IMR-90 (cell line): ENCODE measurements around the gene CHST1. TPM values are rescaled to one million over a fixed set of nuclear protein-coding genes. Genes with fewer than 3 reads are reported as not detected.

Source experiments
- ATAC-seq: fragments of 200-7000 bp; cut with Tn5 transposase; 2 replicates; pipeline ENCODE4 v1.9.1; 2020; ENCODE audit warnings: low read depth, mild to moderate bottlenecking, moderate library complexity
- BruUV-seq: library from RNA; stranded (reverse); fragments of 400-500 nt; replicated peaks from 2 replicates; lab custom pipeline; 2021; lab: Mats Ljungman, UMichigan
- CTCF ChIA-PET: fragments of 300-600 bp; formaldehyde crosslinking; extraction: SDS; loops from one replicate; lab custom pipeline; 2021; ENCODE audit warnings: antibody characterized with exemption; lab: Yijun Ruan, JAX
- POLR2A ChIA-PET: fragments of 300-600 bp; sonication (Branson Sonifier 250); formaldehyde crosslinking; loops from one replicate; lab custom pipeline; 2022; ENCODE audit warnings: antibody characterized with exemption; ENCODE audit not compliant: unreplicated experiment; lab: Charles Lee
- DNase-seq: peaks from one replicate; pipeline ENCODE4 v3.0.0; 2013
- H2AFZ ChIP-seq: replicated peaks from 2 replicates; pipeline ENCODE3; 2013; ENCODE audit warnings: low read length, mild to moderate bottlenecking; ENCODE audit not compliant: poor library complexity
- H2AK5ac ChIP-seq: 2 replicates; pipeline ENCODE4 v1.6.1; 2013; ENCODE audit warnings: low read depth, low read length, inconsistent platforms
- H2AK9ac ChIP-seq: replicated peaks from 2 replicates; pipeline ENCODE3; 2013; ENCODE audit warnings: mild to moderate bottlenecking, low read depth, low read length, moderate library complexity; ENCODE audit not compliant: poor library complexity
- H2BK120ac ChIP-seq: 2 replicates; pipeline ENCODE4 v1.6.1; 2013; ENCODE audit warnings: low read depth, low read length, inconsistent platforms
- H2BK15ac ChIP-seq: 3 replicates; pipeline ENCODE4 v1.6.1; 2013; ENCODE audit warnings: low read depth, low read length, inconsistent platforms
- H2BK20ac ChIP-seq: 2 replicates; pipeline ENCODE4 v1.6.1; 2013; ENCODE audit warnings: low read depth, mild to moderate bottlenecking, inconsistent platforms, low read length, moderate library complexity
- H2BK5ac ChIP-seq: 2 replicates; pipeline ENCODE4 v1.6.1; 2013; ENCODE audit warnings: mild to moderate bottlenecking, low read depth, low read length, inconsistent platforms; ENCODE audit not compliant: poor library complexity, severe bottlenecking
- H3K14ac ChIP-seq: replicated peaks from 2 replicates; pipeline ENCODE4 v1.6.1; 2013; ENCODE audit warnings: low read depth, low read length, inconsistent platforms
- H3K18ac ChIP-seq: 2 replicates; pipeline ENCODE4 v1.6.1; 2013; ENCODE audit warnings: low read depth, low read length, control low read depth
- H3K23ac ChIP-seq: 2 replicates; pipeline ENCODE4 v1.6.1; 2013; ENCODE audit warnings: low read depth, low read length, inconsistent platforms
- H3K27ac ChIP-seq: 2 replicates; pipeline ENCODE4 v1.5.1; 2013; ENCODE audit warnings: mild to moderate bottlenecking, control low read depth, low read length; ENCODE audit not compliant: insufficient read depth
- H3K27me3 ChIP-seq: 2 replicates; pipeline ENCODE4 v1.6.1; 2013; ENCODE audit warnings: low read length; ENCODE audit not compliant: control insufficient read depth, insufficient read depth
- H3K36me3 ChIP-seq: 2 replicates; pipeline ENCODE4 v1.6.1; 2013; ENCODE audit warnings: low read length, mixed read lengths; ENCODE audit not compliant: control insufficient read depth, insufficient read depth
- H3K4ac ChIP-seq: 2 replicates; pipeline ENCODE4 v1.6.1; 2013; ENCODE audit warnings: low read depth, low read length, inconsistent platforms
- H3K4me1 ChIP-seq: 2 replicates; pipeline ENCODE4 v1.6.1; 2013; ENCODE audit warnings: low read length, mixed read lengths; ENCODE audit not compliant: control insufficient read depth, insufficient read depth
- H3K4me2 ChIP-seq: 2 replicates; pipeline ENCODE4 v1.6.1; 2013; ENCODE audit warnings: low read depth, mild to moderate bottlenecking, control low read depth, low read length, moderate library complexity
- H3K4me3 ChIP-seq: 2 replicates; pipeline ENCODE4 v1.5.1; 2013; ENCODE audit warnings: low read depth, mild to moderate bottlenecking, control low read depth, low read length, moderate library complexity; ENCODE audit not compliant: insufficient read depth
- H3K56ac ChIP-seq: 2 replicates; pipeline ENCODE4 v1.6.1; 2013; ENCODE audit warnings: low read length, inconsistent platforms; ENCODE audit not compliant: insufficient read depth; ENCODE audit errors: extremely low read depth
- H3K79me1 ChIP-seq, 2 experiments: 2 replicates each; pipeline ENCODE4 v1.6.1; 2013; ENCODE audit warnings: low read length in 2 of 2, inconsistent platforms in 1 of 2, low read depth in 1 of 2
- H3K9ac ChIP-seq: 2 replicates; pipeline ENCODE4 v1.6.1; 2013; ENCODE audit warnings: low read depth, low read length, control low read depth
- H3K9me1 ChIP-seq: 2 replicates; pipeline ENCODE4 v1.6.1; 2013; ENCODE audit warnings: low read length, inconsistent platforms; ENCODE audit not compliant: insufficient read depth
- H3K9me3 ChIP-seq: 2 replicates; pipeline ENCODE4 v1.6.1; 2013; ENCODE audit warnings: low read length; ENCODE audit not compliant: control insufficient read depth, insufficient read depth
- H4K20me1 ChIP-seq: 2 replicates; pipeline ENCODE4 v1.6.1; 2013; ENCODE audit warnings: low read length, inconsistent platforms; ENCODE audit not compliant: insufficient read depth
- H4K5ac ChIP-seq: 2 replicates; pipeline ENCODE4 v1.6.1; 2013; ENCODE audit warnings: mild to moderate bottlenecking, low read depth, low read length, control low read depth
- H4K8ac ChIP-seq, 2 experiments: 2 replicates each; pipeline ENCODE4 v1.6.1; 2013; ENCODE audit warnings: low read depth in 2 of 2, low read length in 2 of 2, control low read depth in 1 of 2, inconsistent platforms in 1 of 2
- H4K91ac ChIP-seq: 2 replicates; pipeline ENCODE4 v1.6.1; 2013; ENCODE audit warnings: low read depth, low read length, inconsistent platforms; ENCODE audit not compliant: insufficient read depth
- BHLHE40 ChIP-seq: fragments of 150-350 bp; IDR thresholded peaks from 2 replicates; pipeline ENCODE4 v1.6.1; 2016; ENCODE audit warnings: mild to moderate bottlenecking, low read depth, low read length
- CEBPB ChIP-seq: IDR thresholded peaks from 2 replicates; pipeline ENCODE4 v1.6.1; 2012; ENCODE audit warnings: low read depth, low read length, improper control_type of control experiment
- FOS ChIP-seq: fragments of 150-350 bp; IDR thresholded peaks from 2 replicates; pipeline ENCODE4 v1.6.1; 2016; ENCODE audit warnings: low read depth, low read length
- MAZ ChIP-seq: IDR thresholded peaks from 2 replicates; pipeline ENCODE4 v1.6.1; 2012; ENCODE audit warnings: low read depth, mild to moderate bottlenecking, low read length, improper control_type of control experiment, moderate library complexity, borderline replicate concordance
- NFE2L2 ChIP-seq: fragments of 150-350 bp; IDR thresholded peaks from 2 replicates; pipeline ENCODE4 v1.6.1; 2016; ENCODE audit warnings: low read depth, mild to moderate bottlenecking, low read length
- POLR2A ChIP-seq: IDR thresholded peaks from 2 replicates; pipeline ENCODE4 v1.6.1; 2012; ENCODE audit warnings: mild to moderate bottlenecking, low read depth, low read length
- RAD21 ChIP-seq: IDR thresholded peaks from 2 replicates; pipeline ENCODE4 v1.6.1; 2012; ENCODE audit warnings: low read length, improper control_type of control experiment
- RCOR1 ChIP-seq: IDR thresholded peaks from 2 replicates; pipeline ENCODE4 v1.6.1; 2012; ENCODE audit warnings: mild to moderate bottlenecking, low read length, improper control_type of control experiment; ENCODE audit not compliant: insufficient replicate concordance
- RFX5 ChIP-seq: IDR thresholded peaks from 2 replicates; pipeline ENCODE4 v1.8.0; 2012; ENCODE audit warnings: low read depth, mild to moderate bottlenecking, low read length, moderate library complexity
- SMC3 ChIP-seq: fragments of 150-350 bp; IDR thresholded peaks from 2 replicates; pipeline ENCODE4 v1.6.1; 2016; ENCODE audit warnings: low read depth, mild to moderate bottlenecking, antibody characterized with exemption, low read length, moderate library complexity
- WGBS, 2 experiments: methylation state at CpG; one replicate each; pipeline versions ENCODE4 v1.1.5 to v1.1.7; 2013; ENCODE audit warnings: missing lambda C conversion rate in 2 of 2; ENCODE audit not compliant: insufficient read length in 1 of 2; ENCODE audit errors: extremely low coverage in 2 of 2; 5-methylcytosine and 5-hydroxymethylcytosine counted together
- dilution Hi-C: fragments of 300-500 bp; cut with HindIII; formaldehyde crosslinking; loops from one replicate; pipeline ENCODE4 v1.14.3; 2018; ENCODE audit warnings: low sequenced_read_pairs; ENCODE audit not compliant: unreplicated experiment
- in situ Hi-C: fragments of 300-500 bp; cut with MboI; formaldehyde crosslinking; loops from 3 replicates; pipeline ENCODE4 v1.14.3; 2019; ENCODE audit warnings: low sequenced_read_pairs, inconsistent platforms, mixed read lengths
- intact Hi-C: fragments of 100-400 bp; cut with micrococcal nuclease; formaldehyde crosslinking; loops from 2 replicates; pipeline ENCODE4 v1.10.0; 2022
- polyA plus RNA-seq, 3 experiments: library from polyadenylated mRNA; depleted of rRNA; stranded (reverse); fragments of >200 nt; gene quantifications; 2 replicates each; pipeline ENCODE4 v1.2.3, GENCODE V29; 2012; ENCODE audit warnings: low replicate concordance in 1 of 3
- total RNA-seq: library from RNA; depleted of rRNA; stranded (reverse); fragments of >200 nt; gene quantifications from 2 replicates; pipeline ENCODE4 v1.2.3, GENCODE V29; 2012
- TF ChIP-seq, protein P1 (sequence below): conservative IDR thresholded peaks from 2 replicates; pipeline ENCODE4 v1.5.1; 2012; ENCODE audit warnings: mild to moderate bottlenecking, low read depth, low read length, improper control_type of control experiment
- TF ChIP-seq, protein P2 (sequence below): fragments of 150-350 bp; IDR thresholded peaks from 2 replicates; pipeline ENCODE4 v1.6.1; 2017; ENCODE audit warnings: mild to moderate bottlenecking, antibody characterized with exemption, low read length, low read depth

CHST1 gene
- total and polyA plus RNA-seq, 2 of the 4 experiments (the other 2 are of a cell fraction) = 0.21 TPM; not detected in 1

DNA sequence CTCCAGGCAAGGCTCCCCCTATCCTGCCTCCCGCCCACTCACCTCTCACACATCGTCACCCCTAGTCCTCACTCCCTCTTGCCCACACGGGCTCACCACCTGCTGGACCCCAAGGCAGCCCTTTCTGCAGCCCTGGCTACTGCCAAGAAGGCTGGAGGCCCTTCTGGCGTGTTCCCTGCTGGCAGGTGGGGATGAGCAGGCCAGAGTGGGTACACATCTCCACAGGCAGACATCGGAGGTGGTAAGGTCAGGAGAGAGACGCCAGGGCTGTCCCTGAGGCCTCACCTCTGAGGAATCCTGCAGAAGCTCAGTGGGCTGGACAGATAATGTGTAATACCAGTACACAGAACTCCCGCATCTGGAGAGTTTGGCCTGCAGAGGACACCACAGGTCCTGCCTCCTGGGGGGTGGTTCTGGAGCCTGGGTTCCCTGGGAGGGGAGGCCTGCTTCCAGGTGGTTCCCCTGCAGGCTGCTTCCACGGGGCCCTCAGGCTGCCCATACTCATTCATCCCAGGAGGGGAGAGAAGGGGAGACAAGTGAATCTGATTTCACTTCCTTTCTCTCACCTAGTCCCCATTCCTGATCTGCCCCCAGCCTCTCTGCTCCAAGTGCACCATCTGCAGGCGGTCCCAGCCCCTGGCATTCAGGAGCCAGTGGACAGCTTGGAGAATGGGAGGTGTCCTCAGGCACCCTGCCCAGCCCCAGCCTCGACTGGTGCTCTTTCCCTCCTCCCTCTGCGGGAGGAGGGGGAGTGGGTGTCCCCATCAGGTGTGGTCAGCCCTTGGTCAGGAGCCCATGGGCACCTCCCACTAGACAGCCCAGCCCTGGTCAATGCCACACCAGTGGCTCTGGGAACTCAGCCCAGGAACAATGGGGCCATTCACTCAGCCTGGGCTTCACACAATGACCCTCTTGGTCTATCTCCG lies 6.1 kb upstream of the CHST1 start:
- H3K27ac ChIP-seq = no peak overlapping the region
- H3K23ac ChIP-seq = no peak overlapping the region
- dilution Hi-C loops (no loop called here), intact Hi-C loops (no loop called here), in situ Hi-C loops (no loop called here)
- H3K79me1 ChIP-seq = no peaks in the 10 kb centered on the region
- H3K14ac ChIP-seq = no peak overlapping the region
- DNase-seq (no peak), ATAC-seq (no peak)
- POLR2A ChIA-PET = no interaction called here
- no peak overlapping the region for H3K4me2 ChIP-seq
- H3K36me3 ChIP-seq = no peaks in the 10 kb centered on the region
- no peak overlapping the region for H2AK5ac ChIP-seq
- H3K4me3 ChIP-seq = no peak overlapping the region
- no peaks in the 10 kb centered on the region for H3K9me1 ChIP-seq
- no peak overlapping the region for H2AFZ ChIP-seq
- H4K91ac ChIP-seq = no peak overlapping the region
- CTCF ChIA-PET = no interaction called here
- no peak overlapping the region for H2AK9ac ChIP-seq
- H3K4ac ChIP-seq = no peak overlapping the region
- H2BK120ac ChIP-seq = no peak overlapping the region
- no TSS peak for BruUV-seq
- WGBS, 2 experiments = 45% methylated on average over 2 of the region's 12 CpGs; no CpG with 5 or more reads in 1 of the 2 experiments
- TF ChIP-seq MAZ (no peak), RCOR1 (no peak), POLR2A (no peak), NFE2L2 (no peak), RAD21 (no peak), FOS (no peak), SMC3 (no peak), CEBPB (no peak), RFX5 (no peak), BHLHE40 (no peak)
- TF ChIP-seq, protein P1, sequence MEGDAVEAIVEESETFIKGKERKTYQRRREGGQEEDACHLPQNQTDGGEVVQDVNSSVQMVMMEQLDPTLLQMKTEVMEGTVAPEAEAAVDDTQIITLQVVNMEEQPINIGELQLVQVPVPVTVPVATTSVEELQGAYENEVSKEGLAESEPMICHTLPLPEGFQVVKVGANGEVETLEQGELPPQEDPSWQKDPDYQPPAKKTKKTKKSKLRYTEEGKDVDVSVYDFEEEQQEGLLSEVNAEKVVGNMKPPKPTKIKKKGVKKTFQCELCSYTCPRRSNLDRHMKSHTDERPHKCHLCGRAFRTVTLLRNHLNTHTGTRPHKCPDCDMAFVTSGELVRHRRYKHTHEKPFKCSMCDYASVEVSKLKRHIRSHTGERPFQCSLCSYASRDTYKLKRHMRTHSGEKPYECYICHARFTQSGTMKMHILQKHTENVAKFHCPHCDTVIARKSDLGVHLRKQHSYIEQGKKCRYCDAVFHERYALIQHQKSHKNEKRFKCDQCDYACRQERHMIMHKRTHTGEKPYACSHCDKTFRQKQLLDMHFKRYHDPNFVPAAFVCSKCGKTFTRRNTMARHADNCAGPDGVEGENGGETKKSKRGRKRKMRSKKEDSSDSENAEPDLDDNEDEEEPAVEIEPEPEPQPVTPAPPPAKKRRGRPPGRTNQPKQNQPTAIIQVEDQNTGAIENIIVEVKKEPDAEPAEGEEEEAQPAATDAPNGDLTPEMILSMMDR = no peak
- TF ChIP-seq, protein P2, sequence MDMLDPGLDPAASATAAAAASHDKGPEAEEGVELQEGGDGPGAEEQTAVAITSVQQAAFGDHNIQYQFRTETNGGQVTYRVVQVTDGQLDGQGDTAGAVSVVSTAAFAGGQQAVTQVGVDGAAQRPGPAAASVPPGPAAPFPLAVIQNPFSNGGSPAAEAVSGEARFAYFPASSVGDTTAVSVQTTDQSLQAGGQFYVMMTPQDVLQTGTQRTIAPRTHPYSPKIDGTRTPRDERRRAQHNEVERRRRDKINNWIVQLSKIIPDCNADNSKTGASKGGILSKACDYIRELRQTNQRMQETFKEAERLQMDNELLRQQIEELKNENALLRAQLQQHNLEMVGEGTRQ = no peak
- no peak overlapping the region for H4K5ac ChIP-seq
- H3K4me1 ChIP-seq = no peaks in the 10 kb centered on the region
- H2BK5ac ChIP-seq = no peak overlapping the region
- H4K20me1 ChIP-seq = no peaks in the 10 kb centered on the region
- H3K18ac ChIP-seq = no peak overlapping the region
- no peak overlapping the region for H3K56ac ChIP-seq
- H2BK20ac ChIP-seq = no peak overlapping the region
- H2BK15ac ChIP-seq = no peak overlapping the region
- peaks cover 21% of the 10 kb centered on the region for H3K27me3 ChIP-seq
- H3K9ac ChIP-seq = no peak overlapping the region
- no peaks in the 10 kb centered on the region for H3K9me3 ChIP-seq
- no peak overlapping the region for H4K8ac ChIP-seq
